Body of pancreas (tissue), 4 donors: ENCODE results near the gene COL23A1.

ENCODE experiments used
- CTCF ChIP-seq, 7 experiments: fragments of 450-650 bp in 4 of 7; fragments of 200-600 bp in 3 of 7; sonication (generic) in 3 of 7; IDR thresholded peaks; one replicate each; pipeline ENCODE4 v1.5.1; 2016 to 2019; ENCODE audit warnings: antibody characterized with exemption in 7 of 7
- POLR2A ChIP-seq, 3 donors: fragments of 450-650 bp; IDR thresholded peaks; one replicate each; pipeline ENCODE4 v1.6.1; 2016; ENCODE audit warnings: antibody characterized with exemption in 3 of 3, mild to moderate bottlenecking in 2 of 3

- TF ChIP-seq CTCF (IDR thresholded peaks at IDR 0.05) (no peak), POLR2A (IDR thresholded peaks at IDR 0.05) (no peak)
Measured at GRCh38 chr5:178291161-178291561, 299.0 kb downstream of the COL23A1 start.
